Stimulated activated CD4-positive, alpha-beta T cell treated with anti-CD3 and anti-CD28 coated beads, Interleukin-4, amount 100 ng/mL, for 4 hours (primary cell): ENCODE data around the gene NAA16.
"Not testable (repeated sequence)": the region's sequence is repeated elsewhere in the genome, so short reads cannot be mapped to it uniquely, and the experiment has no call there.

ENCODE experiments used
- DNase-seq, 2 experiments: peaks; one replicate each; pipeline ENCODE4 v3.0.0-alpha.2; 2020

Gene NAA16

GRCh38 chr13:41306271-41307145, 4.6 kb upstream of the NAA16 start:
- DNase-seq, result no peak

DNA sequence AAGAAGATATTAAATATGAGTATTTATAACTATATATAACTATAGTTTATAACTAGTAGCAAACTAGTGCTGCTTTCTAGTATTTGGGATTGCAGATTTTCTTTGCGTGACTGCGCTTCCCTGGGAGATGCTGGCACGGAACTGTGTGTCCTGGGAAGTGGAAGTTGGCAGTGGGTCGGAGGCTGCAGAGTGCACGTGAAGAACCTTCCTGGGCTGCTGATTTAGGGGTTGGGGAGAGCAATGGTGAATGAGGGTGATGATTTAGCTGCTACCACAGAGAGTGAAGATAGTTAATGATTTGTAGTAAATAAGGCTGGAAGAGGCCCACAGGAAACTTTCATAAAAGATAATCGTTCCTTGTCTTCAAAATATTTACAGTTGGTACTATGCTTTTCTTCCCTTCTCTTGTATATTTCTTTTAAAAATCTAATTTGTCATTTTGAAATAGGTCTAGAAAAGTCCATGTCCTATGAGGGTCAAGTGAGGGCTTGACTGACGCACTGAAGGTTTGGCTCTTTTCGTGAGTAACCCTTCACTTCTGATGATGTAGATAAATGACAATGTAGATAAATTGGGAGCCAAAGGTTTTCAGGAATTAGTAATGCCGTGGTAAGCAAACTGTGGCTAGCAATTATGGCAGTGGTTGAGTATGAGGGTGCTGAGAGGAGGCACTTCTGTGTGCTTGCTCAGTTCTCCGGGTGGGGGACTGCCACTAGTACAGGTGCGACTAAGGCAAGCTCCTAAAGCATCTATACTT, 3.0 kb upstream of the NAA16 start:
- DNase-seq, result no peak

GRCh38 chr13:41311406-41312175, 524 bp downstream of the NAA16 start:
- peak; percentile 42 to 49 for DNase-seq

- DNase-seq, result no peak
Observed at GRCh38 chr13:41312176-41312500, 1.1 kb downstream of the NAA16 start.

DNA sequence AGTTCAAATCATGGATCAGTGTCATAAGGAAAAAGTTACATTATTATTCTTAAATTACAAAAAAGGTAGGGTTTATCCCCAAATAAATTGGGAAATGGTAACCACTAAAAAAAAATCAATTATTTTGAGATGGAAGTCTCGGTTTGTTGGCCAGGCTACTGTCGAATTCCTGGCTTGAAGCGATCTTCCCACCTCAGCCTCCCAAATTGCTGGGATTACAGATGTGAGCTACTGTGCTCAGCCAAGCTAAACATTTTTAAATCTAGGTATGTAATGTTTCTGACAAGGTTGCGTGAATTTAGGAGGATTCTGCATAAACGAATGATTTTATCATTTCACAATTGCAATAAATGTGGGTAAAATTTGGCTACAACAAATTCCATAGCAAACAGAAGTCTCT, 2.0 kb downstream of the NAA16 start:
- DNase-seq, result no peak

DNA sequence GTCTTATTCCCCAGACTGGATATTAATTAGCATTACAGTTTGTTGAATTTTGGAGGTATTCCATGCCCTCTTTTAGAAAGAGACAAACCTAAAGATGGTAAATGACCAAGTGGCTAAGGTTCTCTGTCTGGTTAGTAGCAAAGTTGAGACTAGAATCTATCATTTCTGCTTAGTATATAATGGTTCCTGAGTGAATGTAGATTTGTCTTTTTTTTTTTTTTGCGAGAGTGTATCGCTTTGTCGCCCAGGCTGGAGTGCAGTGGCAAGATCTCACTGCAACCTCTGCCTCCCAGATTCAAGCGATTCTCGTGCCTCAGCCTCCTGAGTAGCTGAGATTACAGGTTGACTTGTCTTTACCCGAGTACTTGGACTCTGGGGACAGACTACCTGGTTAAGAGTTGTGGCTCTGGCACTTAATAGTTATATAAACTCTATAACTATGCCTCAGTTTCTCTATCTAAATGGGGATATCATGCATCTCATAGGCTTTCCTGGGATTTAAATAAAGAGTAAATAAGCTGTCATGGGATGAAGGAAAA, 2.7 kb downstream of the NAA16 start:
- no peak for DNase-seq

GRCh38 chr13:41315443-41316047, 4.5 kb downstream of the NAA16 start:
- DNase-seq, result no peak

DNA sequence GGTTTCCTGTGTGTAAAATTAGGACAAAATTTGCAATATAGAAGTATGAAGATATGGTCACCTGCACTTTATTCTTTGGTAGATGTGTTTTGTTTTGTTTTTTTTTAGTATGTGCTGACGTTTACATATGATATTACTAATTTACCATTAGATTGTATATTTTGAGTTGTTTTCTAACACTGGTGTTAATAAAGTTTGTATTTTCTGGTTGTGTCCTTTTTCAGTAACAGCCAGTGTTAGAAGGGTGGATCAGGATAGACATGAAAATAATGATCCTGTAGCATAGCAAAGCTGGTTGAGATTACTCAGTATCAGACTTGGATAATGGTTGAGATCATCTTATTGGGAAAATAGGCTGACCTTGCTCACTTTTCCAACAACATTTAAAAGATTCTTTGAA, 6.2 kb downstream of the NAA16 start:
- no peak for DNase-seq

DNA sequence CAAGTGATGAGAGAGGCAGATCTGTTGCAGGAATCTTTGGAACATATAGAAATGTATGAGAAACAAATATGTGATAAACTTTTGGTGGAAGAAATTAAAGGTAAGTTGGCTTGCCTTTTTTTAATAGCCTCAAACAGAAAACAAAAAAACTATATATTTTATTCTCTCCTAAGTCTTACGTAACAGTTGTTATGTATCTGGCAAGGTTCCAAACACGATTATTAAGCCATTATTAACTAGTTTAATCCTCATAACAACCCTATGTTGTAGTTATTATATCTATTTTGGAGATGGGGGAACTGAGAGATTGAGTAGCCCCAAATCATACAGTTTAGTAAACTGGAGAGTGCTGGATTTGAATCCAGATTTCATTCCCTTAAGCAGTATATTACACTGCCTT, 14.7 kb downstream of the NAA16 start:
- DNase-seq, result no peak

- no peak for DNase-seq
Observed at GRCh38 chr13:41326661-41327060, 15.6 kb downstream of the NAA16 start.

DNA sequence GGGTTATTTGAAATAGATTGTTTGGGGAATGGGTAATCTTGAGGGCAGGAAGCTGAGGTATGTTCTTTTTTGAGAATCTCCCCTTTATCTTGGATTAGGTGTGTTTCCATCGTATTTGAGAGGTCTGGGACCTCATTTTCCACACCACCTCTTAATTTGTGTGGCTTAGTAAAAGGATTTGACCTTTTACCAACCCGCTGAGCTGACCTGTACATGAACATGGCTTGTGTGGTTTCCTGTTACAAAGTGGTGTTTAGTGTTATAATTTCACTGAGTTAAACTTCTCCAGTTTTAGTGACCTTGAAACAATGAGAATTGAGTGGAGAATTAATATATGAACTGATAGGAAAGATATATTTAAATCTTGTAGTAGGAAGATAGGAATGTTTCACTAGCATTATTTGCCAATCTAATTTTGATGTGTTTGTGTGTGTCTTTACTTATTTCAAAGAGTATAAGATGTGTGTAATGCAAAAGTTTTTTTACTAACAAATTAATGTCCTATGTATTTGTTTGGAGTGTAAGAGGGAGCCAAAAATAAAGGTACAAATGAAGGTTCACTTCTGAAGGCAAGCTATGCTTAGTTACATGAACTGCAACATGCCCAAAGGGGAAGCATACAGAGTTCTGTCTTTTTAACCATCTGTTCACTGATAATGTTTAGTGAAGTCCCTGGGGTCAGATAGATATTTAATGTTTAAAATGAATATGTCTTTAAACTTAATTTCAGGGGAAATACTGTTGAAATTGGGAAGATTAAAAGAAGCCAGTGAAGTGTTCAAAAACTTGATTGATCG, 17.1 kb downstream of the NAA16 start:
- DNase-seq, result no peak

DNA sequence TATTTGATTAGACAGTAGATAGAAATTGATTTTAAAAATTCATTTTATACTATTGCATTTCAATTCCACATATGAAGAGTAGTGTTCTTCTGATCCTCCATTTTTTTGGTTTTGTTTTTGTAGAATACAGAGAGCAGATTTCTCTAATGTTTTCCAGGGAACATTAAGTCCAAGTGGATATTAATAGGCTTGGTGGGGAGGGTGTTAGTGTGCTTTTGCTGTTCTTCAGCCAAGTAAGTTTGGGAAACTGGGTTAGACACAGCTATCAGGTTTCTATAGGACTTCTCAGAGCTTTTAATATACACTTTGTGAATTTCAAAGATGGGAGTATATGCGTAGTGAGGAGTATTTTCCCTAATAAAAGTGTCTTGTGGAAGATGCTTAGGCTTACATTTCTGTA, 21.8 kb downstream of the NAA16 start:
- no peak for DNase-seq

- no peak for DNase-seq
Observed at GRCh38 chr13:41334810-41335209, 23.7 kb downstream of the NAA16 start.

DNA sequence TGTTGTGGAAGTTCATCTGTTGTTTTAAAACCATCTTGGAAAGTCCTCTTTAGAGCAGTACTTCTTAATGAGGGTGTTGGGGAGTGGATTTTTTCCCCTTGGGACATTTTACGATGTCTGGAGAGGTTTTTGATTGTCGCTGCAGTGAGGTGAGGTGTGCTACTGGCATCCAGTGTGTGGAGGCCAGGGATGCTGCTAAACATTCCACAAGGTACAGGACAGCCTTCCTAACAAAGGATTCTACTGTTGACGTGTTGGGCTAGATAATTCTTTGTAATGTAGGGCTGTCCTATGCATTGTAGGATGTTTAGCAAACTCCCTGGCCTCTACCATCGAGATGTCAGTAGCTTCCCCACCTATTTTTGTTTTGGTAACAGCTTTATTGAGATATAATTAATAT, 33.3 kb downstream of the NAA16 start:
- no peak for DNase-seq

DNA sequence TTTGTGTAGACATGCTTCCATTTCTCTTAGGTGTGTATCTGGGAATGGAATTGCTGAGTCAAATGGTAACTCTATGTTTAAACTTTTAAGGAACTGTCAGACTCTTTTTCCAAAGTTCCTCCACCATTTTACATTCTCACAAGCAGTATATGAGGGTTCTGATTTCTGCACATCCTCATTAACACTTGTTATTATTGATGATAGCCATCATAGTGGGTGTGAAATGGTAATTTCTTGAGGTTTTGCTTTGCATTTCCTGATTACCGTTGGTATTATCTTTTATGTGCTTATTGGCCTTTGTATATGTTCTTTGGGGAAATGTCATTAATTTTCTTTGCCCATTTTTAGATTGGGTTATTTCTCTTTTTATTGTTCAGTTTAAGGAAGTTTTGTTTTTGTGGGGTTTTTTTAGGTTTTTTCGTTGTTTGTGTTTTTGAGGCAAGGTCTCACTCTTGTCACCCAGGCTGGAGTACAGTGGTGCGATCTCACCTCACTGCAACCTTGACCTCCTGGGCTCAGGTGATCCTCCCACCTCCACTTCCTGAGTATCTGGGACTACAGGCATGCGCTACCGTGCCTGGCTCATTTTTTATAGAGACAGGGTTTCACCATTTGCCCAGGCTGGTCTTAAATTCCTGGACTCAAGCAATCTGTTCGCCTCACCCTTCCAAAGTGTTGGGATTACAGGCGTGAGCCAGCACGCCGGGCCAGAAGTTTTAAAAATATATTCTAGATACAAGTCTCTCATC, 34.3 kb downstream of the NAA16 start:
- no peak for DNase-seq

DNA sequence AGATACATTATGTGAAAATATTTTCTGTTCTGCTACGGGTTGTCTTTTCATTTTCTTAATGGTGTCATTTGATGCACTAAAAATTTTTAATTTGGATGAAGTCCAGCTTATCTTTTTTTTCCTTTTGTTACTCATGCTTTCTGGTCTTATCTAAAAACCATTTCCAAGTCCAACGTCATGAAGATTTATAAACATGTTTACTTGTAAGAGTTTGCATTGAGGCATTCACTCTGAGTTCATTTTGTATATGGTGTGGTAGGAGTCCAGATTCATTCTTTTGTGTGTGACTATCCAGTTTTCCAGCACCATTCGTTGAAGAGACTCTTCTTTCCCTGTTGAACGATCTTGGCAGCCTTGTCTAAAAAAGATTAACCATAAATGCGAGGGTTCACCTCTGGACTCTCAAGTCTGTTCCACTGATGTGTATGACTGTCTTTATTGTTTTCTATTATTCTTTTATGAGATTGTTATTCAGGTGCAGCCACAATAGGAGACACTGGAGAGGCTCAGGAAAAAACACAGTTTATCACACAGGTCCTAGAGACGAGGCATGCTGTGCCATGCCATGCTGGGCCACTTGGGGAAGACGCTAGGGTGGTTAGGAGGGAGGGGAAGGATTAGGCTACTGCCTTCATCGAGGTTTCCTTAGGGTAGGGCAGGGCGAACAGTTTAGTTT, 35.0 kb downstream of the NAA16 start:
- no peak for DNase-seq

DNA sequence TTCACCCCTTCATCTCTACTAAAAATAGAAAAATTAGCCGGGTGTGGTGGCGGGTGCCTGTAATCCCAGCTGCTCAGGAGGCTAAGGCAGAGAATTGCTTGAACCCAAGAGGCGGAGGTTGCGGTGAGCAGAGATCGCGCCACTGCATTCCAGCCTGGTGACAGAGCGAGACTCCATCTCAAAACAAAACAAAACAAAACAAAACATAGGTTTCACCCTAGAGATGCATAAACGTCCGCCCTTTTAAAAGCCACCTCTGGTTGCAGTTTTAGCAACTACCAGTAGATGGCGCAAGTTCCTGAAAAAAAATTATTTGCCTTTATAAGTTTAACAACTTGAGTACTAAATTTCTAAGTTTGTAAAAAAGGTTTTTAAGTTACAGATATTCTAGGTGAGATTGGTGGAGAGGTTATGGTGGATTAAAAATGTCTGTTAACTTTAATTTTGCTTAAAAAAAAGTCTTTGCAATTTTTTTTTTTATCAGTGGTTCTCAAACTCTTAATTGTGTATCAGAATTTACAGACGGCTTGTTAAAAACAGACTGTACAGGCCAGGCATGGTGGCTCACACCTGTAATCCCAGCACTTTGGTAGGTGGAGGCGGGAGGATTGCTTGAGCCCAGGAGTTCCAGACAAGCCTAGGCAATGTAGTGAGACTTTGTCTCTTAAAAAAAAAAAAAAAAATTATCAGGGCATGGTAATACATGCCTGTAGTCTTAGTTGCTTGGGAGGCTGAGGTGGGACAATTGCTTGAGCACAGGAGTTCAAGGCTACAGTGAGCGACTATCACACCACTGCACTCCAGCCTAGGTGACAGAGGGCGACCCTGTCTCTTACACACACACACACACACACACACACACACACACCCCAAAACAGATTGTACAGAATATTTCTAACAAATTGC, 42.1 kb downstream of the NAA16 start:
- peak in 1 of 2 experiments; percentile 5 for DNase-seq

GRCh38 chr13:41354416-41354815, 43.3 kb downstream of the NAA16 start:
- no peak for DNase-seq

DNA sequence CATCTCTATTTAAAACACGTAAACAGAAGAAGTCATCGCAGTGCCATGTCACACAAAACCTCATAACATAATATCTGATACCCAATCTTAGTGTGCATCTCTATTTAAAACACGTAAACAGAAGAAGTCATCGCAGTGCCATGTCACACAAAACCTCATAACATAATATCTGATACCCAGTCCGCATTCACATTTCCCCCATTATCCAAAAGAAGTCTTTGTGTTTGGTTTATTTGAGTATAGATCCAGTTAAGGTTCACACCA, 45.2 kb downstream of the NAA16 start:
- not testable (repeated sequence) for DNase-seq

- DNase-seq, result peak in 1 of 2 experiments; percentile 7
Observed at GRCh38 chr13:41356786-41357185, 45.7 kb downstream of the NAA16 start.
